ENCODE measurements around the gene PNLIPRP1.

Gene PNLIPRP1

DNA sequence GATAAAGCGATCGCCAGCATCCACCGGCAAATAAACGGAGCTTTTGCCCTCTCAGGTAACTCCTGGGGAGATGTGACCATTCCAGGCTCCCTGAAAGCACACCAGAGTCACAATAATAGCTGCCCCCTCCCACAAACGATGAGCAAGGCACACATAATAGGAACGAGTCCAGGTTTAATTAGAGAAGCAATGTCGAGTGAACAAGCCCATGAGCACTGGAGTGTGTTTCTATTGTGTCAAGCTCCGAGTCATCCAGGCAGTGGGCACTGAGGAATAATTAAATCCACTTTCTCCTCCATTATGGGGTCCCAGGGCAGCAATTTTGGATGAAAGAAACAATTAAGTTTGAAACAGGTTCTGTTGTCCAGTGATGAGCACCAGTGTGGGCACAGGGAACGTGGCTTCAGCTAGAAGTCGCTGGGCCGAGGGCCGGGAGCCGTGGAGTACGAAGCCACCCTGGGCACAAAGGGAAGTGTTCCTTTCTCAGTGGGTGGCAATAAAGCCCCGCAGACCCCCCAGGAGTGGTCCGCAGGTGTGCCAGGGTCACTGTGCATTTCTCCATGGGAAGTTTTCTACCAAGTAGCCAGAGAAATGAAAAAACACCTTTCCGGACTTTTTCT, 41.9 kb downstream of the PNLIPRP1 start:
- DNase-seq: no peak

DNA sequence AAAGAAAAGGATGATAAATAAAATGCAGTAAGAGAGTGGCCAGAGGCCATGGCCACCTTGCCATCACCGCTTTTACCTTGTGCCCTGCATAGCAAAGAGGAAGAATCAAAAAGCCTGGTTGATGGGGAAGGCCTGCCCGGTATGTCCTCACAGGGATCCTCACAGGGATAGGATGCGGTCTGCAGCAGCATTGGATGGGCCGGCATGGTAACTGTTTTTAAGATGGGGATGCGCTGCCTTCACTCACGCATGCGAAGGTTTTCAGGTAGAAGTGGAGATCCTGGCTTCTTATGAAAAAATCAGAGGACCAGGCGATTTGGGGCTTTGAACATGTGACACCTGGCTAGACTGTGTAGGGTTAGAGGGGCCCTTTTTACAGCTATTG, 42.4 kb downstream of the PNLIPRP1 start:
- no peak for DNase-seq

DNA sequence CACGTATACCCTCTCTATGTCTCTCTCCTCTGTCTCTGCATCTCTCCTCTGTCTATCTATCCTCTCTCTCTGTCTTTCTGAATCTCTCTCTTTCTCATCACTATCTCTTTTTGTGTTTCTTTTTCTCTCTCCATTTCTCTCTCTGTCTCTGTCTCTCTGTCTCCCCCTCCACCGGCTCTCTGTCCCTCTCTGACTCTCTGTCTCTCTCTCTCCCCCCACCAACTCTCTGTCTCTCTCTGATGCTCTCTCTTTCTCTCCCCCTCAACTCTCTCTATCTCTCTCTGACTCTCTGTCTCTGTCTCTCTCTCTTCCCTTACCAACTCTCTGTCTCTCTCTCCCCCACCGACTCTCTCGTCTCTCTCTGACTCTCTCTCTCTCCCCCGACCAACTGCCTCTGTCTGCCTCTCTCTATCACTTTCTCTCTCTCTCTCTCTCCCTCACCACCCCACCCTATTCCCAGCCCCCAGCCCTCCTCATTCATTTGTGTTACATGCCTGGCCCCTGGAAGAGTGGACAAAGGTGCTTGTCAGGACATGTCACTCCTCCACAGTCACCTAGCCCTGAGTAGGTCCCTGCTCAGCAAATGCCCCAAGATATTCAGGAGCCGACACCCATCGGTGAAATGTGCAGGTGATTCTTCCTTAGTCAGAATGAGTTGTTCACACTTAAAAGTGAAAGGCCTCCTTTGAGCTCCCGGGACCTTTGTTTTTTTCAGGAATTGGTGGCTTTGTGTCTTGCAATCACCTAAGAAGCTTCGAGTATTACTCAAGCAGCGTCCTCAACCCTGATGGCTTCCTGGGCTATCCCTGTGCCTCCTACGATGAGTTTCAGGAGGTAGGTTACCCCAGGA, 43.6 kb downstream of the PNLIPRP1 start:
- DNase-seq: no peak

DNA sequence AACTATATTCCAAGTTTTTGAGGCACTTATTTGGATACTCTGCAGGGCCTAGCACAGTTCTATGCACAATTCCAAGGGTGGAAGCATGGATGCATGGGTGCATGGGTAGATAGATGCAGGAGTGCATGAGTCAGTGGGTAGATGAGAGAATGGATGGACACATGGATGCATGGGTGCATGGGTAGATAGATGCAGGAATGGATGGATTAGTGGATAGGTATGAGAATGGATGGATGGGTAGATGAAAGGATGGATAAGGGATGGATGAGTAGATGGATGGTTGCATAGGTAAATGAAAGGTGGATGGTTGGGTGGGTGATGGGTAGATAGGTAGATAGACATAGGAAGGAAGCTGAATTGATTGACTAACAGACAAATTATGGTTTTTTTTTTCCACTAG, 45.6 kb downstream of the PNLIPRP1 start:
- DNase-seq: no peak

DNA sequence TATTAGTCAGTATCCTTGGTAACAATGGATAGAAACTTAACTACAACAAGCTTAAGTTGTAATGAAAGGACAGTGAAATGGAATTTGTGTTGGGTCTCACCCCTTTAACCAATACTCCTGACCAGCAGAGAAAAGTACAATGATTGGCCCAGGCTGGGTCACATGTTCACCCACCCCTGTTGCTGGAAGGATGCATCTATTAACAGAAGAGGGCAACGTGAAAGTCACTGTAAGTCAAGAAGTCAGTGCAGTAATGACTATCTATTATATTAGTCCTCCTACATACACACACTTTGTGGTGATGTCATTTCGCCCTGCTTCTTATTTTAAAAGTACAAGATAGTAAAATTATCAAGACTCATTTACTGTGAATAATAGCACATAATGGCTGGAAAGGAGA, 46.2 kb downstream of the PNLIPRP1 start:
- no peak for DNase-seq

DNA sequence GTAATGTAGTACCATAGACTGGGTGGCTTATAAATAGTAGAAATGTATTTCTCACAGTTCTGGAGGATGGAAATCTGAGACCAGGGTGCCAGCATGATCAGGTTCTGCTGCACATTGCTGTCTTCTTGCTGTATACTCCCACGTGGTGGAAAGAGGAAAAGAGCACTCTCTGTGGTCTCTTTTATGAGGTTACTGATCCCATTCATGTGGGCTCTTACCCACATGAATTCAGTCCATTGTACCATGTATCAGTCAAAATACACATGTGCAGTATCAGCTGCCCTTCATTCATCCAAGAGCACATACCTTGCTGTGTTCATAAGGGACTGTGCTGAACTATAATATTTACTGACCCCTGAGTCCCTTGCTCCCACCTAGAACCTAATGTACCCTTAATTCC, 47.1 kb downstream of the PNLIPRP1 start:
- no peak for DNase-seq

DNA sequence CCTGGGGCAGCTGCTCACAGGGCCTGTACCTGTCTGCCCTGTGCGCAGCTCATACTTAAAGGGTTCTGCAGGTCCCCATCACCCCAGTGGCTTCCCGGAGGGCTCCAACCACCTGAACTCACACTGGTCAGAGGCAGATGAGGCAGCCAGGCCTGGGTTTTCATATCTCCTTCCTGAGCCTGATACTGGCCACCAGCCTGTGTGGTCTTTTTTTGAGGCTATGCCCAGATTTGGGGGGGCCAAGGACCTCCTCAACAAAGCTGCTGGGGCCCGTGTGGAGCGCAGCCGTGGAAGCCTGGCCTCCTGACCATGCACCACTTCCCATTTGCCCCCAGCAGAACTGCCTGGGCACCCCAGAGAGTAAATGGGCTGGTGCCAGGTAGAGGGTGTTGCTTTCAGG, 55.7 kb downstream of the PNLIPRP1 start:
- no peak for DNase-seq

DNA sequence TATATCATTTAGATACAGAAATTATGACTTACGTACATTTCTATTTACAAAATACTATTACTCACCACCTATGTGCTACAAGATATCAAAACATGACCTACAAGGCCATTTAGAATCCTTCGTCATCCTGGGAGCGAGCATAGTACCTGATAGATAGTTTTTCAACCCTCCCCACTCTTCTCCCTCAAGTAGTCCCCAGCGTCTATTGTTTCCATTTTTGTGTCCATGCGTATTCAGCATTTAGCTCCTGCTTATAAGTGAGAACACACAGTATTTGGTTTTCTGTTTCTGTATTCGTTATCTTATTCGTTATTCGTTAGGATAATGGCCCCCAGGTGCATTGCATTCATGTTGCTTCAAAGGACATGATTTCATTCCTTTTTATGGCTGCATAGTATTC, 58.1 kb downstream of the PNLIPRP1 start:
- no peak for DNase-seq

DNA sequence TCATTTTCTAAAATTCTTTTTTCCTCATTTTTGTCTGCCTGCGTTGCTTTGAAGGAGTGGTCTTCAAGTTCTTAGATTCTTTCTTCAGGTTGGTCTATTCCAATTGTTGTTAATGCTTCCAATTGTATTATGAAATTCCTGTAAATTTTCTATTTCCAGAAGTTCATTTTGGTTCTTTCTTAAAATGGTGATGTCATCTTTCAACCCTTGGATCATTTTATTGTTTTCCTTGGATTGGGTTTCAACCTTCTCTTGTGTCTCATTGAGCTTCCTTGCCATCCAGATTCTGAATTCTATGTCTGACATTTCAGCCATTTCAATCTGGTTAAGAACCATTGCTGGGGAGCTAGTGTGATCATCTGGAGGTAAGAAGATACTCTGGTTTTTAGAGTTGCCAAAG, 63.1 kb downstream of the PNLIPRP1 start:
- no peak for DNase-seq

DNA sequence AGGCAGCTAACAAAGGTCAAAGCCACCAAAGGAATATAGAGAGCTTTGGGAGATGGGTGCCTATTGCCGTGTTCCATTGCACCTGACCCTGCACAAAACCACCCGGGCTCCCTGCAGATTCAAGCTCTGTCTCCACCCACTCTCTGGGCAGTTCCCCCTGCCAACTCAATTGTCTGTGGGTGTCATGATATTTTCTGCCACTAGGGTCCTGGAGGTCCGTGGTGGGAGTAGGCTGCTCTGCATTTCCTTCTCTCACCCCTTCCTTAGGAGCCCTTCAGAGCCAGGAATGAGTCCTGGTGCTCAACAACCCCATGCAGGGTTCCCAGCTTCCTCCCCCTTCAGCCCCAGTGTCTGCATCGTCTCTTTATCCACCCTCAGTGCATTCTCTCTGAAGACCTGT, 64.1 kb downstream of the PNLIPRP1 start:
- DNase-seq: no peak

DNA sequence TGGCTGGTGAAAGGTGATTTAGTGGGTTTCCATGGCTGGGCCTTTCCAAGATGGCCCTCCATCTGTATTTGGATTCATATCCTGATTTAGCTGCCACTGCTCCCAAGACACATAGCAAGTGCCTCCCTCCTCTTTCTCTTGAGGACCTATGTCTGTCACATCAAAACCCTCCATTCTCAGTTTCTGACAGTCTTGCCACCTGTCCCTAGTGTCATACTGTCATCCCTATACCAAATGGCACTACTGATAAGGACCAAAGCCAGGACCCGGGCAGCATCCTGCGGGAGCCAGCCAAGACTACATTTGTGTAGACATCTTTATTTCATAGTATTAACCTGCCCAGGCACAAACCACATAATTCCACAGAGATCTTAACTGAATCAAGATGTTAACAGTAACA, 64.8 kb downstream of the PNLIPRP1 start:
- no peak for DNase-seq

DNA sequence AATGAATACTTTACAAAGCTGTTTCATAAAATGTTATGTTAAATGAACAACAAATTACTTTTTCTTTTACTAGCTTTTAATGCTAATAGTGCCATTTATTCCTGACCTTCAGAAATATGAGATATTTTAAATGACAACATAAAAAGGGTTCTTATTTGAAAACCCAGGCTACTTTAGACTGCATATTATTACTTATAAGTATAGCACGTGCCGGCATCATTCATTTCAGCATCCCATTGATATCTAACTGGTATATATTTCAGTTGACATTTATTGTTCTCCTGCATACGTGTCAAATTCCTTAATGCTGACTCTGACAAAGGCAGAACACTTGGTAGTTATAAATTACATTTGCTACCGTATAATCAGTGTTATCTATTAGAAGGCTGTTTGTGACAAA, 65.3 kb downstream of the PNLIPRP1 start:
- DNase-seq: no peak

DNA sequence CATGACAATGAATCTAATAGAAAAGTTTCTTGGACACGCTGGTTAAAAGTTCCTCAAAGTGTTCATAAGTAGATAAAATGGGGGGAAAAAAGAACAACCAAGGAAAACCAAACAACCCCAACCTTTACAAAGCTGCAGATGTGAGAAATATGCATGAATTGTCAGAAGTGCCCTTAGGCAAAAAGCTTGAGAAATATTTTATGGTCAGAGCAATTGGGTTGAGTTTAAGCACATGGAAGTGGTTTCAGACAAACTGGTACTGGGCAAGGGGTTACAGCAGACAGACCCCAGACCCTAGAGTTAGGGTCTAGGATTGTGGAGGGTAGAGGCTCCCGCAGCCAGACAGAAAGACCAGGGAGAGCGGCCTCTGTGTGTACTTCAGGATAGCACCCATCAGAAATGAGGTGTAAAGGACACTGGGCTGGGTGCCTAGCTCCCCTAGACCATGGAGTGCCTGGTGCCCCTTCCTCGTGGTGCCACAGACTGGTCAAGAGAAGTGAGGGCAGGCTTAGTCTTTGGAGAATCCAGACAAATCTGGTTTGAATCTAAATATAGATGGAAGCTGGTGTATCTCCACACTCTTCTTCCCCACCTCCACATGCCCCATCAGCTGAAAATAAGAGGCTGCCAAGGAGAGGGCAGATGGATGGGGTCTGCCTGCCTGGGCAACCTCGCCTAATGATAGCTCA, 67.2 kb downstream of the PNLIPRP1 start:
- no peak for DNase-seq
